ENCODE data around the gene EPS8L1.

EPS8L1 gene

DNA sequence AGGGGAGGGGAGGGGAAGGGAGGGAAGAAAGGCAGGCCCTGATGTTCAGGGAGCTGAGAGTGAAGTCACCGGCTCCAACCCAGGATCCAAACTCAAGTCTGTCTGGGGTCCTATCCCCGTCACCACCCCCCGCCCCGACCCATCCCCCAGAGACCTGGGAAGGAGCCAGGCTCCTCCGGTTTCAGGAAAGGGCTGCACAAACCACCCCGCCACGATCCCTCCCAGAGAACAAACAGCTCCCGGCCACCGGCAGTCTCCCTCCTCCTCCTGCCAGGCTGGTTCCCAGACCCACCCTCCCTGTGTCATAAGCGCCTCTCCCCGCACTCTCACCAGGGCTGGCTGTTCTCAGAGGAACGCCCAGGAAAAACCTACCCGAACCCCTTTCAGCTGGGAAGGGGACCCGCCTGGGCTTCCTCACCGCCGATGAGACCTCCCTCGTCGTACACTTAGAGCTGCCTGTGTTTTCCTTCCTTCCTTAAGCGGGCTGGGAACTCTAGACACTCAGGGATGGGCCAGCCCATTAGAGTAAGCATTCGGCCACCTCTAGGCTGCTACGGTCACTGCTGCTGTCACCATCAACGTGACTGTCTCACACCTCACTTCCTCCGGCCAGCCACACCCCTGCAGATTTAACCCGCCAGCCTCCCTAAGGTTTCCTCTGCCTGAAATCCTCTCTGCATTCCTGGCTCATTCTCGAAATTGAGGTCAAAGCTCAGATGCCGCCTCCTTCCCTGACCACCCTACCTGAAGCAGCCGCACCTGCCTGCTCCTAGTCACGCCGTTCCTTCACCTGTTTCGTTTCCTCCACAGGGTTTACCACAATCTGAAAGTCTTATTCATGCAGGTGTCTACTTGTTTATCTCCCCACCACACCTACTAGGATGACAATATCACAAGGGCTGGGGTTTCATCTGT is 6.5 kb upstream of the EPS8L1 start:
- TF ChIP-seq, protein P1, sequence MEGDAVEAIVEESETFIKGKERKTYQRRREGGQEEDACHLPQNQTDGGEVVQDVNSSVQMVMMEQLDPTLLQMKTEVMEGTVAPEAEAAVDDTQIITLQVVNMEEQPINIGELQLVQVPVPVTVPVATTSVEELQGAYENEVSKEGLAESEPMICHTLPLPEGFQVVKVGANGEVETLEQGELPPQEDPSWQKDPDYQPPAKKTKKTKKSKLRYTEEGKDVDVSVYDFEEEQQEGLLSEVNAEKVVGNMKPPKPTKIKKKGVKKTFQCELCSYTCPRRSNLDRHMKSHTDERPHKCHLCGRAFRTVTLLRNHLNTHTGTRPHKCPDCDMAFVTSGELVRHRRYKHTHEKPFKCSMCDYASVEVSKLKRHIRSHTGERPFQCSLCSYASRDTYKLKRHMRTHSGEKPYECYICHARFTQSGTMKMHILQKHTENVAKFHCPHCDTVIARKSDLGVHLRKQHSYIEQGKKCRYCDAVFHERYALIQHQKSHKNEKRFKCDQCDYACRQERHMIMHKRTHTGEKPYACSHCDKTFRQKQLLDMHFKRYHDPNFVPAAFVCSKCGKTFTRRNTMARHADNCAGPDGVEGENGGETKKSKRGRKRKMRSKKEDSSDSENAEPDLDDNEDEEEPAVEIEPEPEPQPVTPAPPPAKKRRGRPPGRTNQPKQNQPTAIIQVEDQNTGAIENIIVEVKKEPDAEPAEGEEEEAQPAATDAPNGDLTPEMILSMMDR (IDR thresholded peaks at IDR 0.05; ENCODE audit: low read depth, low read length), result no peak
- H3K4me3 ChIP-seq (ENCODE audit: low read depth, low read length), result no peak overlapping the region

DNA sequence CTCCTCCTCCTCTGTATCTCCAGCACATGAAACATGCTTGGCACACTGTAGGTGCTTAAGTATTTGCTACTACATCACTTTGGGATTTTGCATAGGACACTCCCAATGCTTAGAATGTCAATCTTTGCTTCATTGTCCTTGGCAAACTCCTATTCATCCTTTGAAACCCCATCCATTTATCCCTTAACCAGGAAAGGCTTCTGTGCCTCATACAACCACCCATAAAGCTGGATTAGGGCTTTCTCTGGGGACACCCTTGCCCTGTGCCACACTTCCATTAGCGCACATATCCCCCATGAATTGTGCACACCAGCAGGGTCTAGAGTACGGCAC is 5.8 kb upstream of the EPS8L1 start:
- no peak overlapping the region for H3K4me3 ChIP-seq (ENCODE audit: low read depth, low read length)

GRCh38 chr19:55070466-55071128 is 5.1 kb upstream of the EPS8L1 start:
- TF ChIP-seq, protein P1 (IDR thresholded peaks at IDR 0.05; ENCODE audit: low read depth, low read length), result no peak
- no peak overlapping the region for H3K4me3 ChIP-seq (ENCODE audit: low read depth, low read length)

More for the DNA sequence above, 5.8 kb upstream of the EPS8L1 start:
- TF ChIP-seq, protein P1 (IDR thresholded peaks at IDR 0.05; ENCODE audit: low read depth, low read length), result no peak

DNA sequence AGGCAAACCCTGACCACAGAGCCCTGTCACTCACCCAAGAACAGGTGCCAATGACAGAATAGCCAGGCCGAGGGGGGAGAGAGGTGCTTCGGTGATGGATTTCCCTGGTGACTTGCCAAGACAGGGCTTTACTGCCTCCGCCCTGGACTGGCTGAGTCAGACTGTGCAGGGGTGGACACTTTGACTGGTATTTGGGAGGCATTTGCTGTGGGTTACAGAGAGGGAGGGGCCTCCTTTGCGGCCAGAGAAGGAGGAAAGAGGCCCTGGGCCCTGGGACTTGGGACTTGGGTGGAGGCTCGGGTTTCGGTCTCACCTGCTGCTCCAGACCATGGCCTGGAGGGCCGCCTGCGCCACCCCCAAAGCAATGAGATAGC is 4.6 kb upstream of the EPS8L1 start:
- H3K4me3 ChIP-seq (ENCODE audit: low read depth, low read length), result no peak overlapping the region
- TF ChIP-seq, protein P1 (IDR thresholded peaks at IDR 0.05; ENCODE audit: low read depth, low read length), result no peak

DNA sequence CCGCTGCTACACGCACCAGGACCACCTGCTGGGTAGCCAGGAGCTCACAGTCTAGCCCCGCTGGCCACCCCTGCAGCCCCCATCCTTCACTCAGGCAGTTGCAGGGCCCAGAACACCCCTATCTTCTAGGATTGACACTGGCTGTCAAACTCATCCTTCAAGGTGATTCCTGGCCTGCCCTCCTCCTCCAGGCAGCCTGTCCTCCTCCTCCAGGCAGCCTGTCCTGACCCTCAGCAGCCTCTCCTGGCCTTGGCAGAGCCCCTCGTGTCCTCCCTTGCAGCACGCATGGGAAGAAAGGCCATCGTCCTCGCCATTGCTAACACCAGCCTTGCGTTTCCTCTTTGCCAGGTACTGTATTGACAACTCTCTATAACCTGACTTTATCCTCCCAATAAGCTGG is 3.8 kb upstream of the EPS8L1 start:
- no peak overlapping the region for H3K4me3 ChIP-seq (ENCODE audit: low read depth, low read length)
- TF ChIP-seq, protein P1 (IDR thresholded peaks at IDR 0.05; ENCODE audit: low read depth, low read length), result no peak

GRCh38 chr19:55076321-55076720 is 652 bp downstream of the EPS8L1 start:
- TF ChIP-seq, protein P1 (IDR thresholded peaks at IDR 0.05; ENCODE audit: low read depth, low read length), result no peak
- no peak overlapping the region for H3K4me3 ChIP-seq (ENCODE audit: low read depth, low read length)

DNA sequence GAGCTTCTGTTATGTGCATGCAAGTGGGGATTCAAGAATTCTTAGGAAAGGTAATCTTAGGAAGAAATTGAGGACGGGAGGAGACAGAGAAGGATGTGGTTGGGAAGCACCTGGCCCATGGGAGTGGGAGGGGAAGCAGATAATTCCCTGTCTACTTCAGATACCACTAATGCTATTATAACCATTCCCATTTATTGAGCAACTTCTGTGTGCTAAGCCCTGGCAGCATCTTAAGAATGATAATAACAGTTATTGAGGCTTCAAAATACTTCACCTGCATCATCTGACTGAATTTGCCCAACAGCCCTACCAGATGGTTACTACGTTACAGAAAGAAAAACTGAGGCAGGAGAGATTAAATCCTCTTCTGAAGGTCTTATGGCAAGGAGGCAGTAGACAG is 1.4 kb downstream of the EPS8L1 start:
- no peak overlapping the region for H3K4me3 ChIP-seq (ENCODE audit: low read depth, low read length)
- TF ChIP-seq, protein P1 (IDR thresholded peaks at IDR 0.05; ENCODE audit: low read depth, low read length), result no peak
